ENCODE measurements around the gene RASGRP3. TPM values are rescaled to one million over a fixed set of nuclear protein-coding genes. Genes with fewer than 3 reads are reported as not detected.
"Not testable (repeated sequence)": the region's sequence is repeated elsewhere in the genome, so short reads cannot be mapped to it uniquely, and the experiment has no call there.

RASGRP3 gene
- total RNA-seq, 1 donor from 2014 or later = 5.2 TPM

DNA sequence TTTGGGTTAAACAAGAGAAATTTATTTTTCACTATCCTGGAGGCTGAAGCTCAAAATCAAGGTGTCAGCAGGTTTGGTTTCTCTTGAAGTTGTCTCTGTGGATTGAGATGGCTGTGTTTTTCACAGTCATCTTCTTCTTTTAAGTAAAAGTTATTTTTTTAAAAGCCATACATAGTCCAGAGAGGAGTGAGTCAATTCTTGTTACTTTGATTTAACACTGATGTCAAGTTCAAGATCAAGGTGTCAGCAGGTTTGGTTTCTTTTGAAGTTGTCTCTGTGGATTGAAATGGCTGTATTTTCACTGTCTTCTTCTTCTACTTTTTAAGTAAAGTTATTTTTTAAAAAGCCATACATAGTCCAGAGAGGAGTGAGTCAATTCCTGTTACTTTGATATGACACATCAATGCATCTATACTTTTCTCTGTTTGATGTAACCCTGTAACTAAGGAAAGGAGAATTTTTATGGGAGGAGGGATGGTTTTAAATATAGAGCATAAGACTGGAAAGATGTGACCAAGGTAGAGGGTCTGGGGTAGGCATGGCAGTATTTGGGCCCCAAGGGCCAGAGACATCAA lies 22.5 kb upstream of the RASGRP3 start:
- intact Hi-C loops (cut with micrococcal nuclease) = no loop called here

DNA sequence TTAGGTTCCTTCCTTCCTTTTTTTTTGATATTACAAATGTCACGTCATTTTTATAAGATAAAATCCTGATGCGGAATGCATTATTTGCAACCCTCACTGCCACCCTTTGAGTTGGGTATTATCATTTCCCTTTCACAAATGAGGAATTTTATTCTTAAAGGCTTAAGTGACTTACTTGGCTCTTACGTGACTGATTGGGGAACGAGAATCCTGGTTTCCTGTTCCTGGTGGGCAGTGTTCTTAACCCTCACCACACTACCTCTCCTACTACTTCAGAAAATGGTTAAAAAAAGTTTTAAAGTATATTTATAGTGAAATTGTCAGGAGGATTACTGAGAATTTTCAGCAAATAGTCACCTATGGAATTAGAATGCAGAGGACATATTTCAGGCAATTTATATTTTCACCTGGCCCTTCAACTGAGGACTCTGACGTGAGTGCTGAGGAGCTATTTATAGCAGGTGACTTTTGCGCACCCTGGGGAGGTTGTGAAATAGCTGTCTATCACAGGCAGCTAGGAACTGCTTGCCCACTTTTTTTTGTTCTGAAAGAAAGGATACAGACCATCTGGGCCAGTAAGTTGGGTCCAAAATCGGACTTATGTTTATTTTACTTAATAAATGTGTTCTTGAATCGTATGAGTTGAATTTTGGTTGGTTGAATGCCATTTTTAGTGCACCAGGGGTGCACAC lies 18.7 kb upstream of the RASGRP3 start:
- intact Hi-C loops (cut with micrococcal nuclease) = no loop called here

- intact Hi-C loops (cut with micrococcal nuclease) = no loop called here
Measured at GRCh38 chr2:33458248-33458819, 18.1 kb upstream of the RASGRP3 start.

DNA sequence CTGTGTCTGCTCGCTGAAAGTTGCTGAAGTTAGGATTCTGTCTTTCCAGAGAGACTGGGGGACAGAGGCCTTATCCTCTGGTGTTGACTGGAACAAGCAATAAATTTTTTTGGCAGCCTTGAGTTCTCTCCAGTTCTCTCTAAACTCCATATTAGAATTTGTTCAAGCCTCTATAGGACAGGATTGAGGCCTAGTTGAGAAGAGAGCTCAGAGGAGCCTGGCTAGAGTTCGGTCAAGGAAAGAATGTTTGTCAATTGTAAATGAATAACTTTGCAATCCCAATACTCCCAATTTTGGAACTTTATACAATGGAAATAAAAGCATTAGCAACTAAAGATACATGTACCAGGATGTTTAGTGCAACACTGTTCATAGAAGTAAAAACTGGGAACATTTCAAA lies 16.7 kb upstream of the RASGRP3 start:
- intact Hi-C loops (cut with micrococcal nuclease) = no loop called here

DNA sequence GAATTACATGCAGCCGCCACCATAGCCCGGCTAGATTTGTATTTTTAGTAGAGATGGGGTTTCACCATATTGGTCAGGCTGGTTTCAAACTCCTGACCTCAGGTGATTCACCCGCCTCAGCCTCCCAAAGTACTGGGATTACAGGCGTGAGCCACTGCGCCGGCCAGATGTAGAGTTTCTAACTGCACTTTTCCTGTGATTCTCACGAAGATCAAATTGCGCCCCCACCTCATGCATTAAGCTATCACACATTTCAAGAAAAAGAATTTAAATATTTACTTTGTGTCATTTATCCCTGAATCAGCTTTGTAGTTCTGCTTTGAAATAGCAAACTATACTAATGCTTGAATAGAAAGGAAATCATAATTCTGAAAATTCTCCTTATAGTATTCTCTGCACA lies 13.9 kb upstream of the RASGRP3 start:
- intact Hi-C loops (cut with micrococcal nuclease) = not testable (repeated sequence)

DNA sequence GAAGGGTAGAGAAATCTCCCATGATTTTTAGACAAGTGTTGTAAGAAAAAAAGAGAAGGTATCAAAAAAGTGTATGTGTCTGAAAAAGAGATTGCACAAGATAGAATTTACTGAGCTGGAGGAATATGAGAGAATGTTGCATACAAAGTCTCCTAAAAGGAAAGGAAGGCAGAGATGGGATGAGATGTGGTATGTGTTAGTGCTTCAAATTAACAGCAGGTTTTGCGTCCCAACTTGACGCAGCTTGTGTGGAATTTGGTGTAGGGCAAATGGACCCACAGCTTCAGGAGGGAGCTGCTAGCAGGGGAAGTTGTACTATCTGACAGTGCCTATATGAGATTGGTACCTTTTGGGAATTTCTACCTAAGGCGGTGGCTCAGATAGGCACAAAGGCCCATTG lies 9.0 kb upstream of the RASGRP3 start:
- intact Hi-C loops (cut with micrococcal nuclease) = no loop called here

GRCh38 chr2:33469238-33469637 lies 7.2 kb upstream of the RASGRP3 start:
- intact Hi-C loops (cut with micrococcal nuclease) = no loop called here

GRCh38 chr2:33475224-33476130 lies 972 bp upstream of the RASGRP3 start:
- intact Hi-C loops (cut with micrococcal nuclease) = loop anchor here (1.0 to 10.0 kb wide), 8 partner anchors 22 to 1283 kb away; partner anchors contain the start of genes FAM98A and TTC27

DNA sequence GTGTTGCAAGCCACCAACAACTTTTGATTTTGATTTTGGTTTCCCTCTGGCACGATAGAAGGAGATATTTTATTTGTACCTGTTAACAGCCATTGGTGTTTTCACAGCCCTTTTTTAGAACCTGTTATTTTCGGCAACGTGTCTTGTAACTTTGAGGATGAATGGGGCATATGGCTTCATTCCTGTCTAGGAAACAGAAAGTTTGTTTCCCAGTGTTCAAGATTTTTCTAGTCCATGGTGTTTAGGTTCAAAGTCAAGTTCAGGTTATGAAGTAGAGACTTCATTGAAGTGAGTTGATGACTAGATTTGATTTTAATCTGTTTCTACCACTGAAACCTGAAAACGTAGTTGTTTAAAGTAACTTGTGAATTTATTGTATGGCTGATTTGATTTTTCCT lies 343 bp downstream of the RASGRP3 start:
- intact Hi-C loops (cut with micrococcal nuclease) = loop anchor here (1.0 to 10.0 kb wide), 8 partner anchors 10 to 1284 kb away; partner anchors contain the start of genes FAM98A and TTC27

DNA sequence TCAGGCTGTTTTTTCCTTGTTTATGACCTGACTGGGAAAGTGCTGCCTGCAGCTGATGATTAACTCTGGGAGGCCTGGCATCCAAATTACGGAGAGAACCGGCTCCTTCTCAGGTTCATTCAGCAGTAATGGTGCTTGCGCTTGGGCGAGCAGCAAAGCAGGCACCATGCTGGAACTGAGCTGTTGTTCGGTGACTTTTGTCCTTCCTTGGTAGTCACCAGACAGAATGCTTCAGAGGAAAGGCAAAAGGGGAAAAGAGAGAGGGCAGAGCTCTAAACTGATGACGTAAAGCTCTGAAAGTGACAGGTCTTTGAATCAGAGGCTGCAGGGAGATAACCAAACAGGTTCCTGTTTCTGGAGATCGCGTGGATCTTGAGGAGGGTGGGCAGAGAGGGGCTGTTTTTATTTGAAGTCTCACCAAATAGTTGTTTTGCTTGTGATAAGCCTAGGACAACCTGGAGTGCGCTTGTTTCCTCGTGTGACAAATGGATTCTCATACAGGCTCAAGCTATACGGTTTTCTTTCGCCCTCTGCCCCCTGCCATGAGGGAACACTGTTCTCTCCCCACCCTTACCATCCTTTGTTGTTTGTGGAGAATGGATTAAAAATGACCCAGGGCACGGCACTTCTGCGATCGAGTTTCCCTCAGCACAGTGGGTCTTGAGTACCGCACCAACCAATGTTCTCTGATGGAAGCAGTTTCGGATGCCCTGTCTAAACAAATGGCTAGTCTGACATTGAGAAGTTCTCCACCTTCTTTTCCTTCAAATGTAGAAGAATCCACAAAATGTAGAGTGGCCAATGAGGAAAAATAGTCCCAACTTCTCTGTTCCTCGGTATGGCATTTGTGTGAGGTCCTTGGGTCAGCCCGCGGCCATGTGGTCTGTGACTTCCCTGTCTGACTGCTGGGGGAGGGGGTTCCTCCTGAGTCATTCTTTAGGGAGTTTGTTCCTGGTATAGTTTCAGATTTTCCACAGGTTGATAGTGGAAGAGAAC lies 1.3 kb downstream of the RASGRP3 start:
- intact Hi-C loops (cut with micrococcal nuclease) = loop anchor here (1.0 to 10.0 kb wide), 6 partner anchors 9 to 1285 kb away; partner anchors contain the start of gene TTC27

DNA sequence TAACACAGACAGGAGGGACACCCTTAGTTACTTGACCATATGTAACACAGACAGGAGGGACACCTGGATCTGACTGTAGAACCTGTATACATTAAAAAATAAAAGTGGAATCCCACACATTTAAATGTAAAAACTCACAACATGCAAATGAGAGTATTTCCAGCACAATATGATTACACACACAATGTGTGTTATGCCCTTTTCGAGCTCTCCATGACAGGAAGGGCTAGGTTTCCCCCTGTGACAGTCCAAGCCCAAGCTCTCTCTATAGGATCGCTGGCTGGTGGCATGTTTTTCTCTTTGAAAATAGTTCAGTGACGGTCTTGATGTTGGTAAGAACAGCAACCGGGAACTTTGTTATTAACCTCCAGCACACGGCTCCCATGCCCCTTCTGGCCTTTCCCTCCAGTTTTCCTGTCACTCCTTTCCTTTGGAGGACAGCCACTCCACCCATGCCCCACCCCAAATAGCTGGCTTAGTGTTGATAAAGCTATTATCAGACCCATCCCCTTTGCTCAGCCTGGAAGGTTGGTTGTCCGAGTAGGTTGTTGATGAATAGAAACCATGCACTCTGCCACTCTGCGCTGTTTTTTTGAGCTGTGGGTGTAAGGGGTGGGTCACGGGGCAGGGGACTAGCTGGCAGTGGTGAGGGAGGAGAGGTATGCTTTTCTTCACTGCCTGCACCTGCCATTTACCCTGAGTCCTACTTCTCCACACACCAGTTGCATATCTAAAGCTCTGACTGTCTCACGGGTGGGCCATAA lies 2.7 kb downstream of the RASGRP3 start:
- intact Hi-C loops (cut with micrococcal nuclease) = loop anchor here (5.0 to 10.0 kb wide), 3 partner anchors 157 to 1287 kb away; no protein-coding TSS in a partner anchor

DNA sequence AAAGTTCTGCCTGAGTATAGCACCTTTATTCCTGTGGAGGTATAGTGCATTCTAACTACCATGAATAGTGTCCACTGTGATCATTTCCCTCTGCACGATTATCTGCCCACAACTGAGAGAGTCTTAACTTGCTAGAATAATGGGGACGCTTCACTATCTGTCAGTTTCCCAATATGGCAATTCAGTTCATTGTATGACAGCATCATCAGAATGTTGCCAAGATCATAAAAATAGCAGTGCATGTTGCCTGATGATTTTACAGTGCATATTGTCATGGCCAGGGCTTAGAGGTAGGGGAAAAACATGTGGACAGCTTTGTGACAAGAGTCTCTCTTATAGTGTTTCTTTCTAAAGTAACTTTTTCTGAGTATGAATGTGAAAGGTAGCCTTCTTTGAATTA lies 6.1 kb downstream of the RASGRP3 start:
- intact Hi-C loops (cut with micrococcal nuclease) = no loop called here

DNA sequence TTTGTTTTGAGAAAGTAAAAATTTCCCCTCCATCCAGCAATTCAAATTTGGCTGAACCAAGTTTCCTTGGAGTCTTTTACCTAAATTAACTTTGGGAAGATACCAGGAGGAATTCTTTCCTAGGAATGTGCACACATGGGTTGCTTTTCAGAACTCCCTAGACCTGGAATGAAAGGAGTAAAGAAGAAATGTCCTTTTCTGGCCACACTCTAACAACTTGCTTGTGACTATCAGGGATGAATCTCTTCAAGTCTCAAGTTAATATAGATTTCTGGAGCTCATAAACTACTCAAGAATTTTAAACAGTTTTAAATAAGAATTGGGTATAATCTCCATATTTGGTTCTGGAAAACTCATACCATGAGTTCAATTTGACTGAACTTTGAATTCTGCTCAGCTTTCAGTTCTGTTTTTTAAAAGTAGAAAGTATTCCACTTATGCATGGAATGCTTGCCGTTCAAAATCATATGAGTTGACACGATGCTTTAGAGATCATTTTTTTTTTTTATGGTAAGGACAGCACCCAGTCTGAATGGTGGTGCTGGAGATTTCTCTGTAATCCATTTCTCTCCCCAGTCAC lies 7.7 kb downstream of the RASGRP3 start:
- intact Hi-C loops (cut with micrococcal nuclease) = no loop called here

- intact Hi-C loops (cut with micrococcal nuclease) = no loop called here
Measured at GRCh38 chr2:33485051-33485450, 8.6 kb downstream of the RASGRP3 start.

DNA sequence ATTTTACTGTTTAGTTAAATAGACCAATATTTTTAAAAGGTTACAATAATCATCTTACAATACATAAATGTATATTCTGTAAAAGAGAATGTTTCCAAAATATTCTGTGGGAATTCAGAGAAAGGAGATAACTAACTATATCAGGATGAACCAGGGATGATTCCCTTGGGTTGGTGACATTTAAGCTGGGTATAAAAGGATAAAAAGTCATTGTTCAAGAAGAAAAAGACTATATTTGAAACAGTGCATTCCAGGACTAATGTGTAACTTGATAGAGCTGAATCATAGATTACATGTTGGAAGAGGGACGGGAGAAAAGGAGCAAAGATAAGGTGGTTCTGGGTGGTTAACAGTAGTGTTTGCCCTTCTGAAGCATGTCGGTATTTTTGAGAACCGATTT lies 10.1 kb downstream of the RASGRP3 start:
- intact Hi-C loops (cut with micrococcal nuclease) = loop anchor here (1.0 kb wide), 1 partner anchor 9 kb away; no protein-coding TSS in a partner anchor

GRCh38 chr2:33488178-33488690 lies 11.8 kb downstream of the RASGRP3 start:
- intact Hi-C loops (cut with micrococcal nuclease) = no loop called here

GRCh38 chr2:33488715-33489540 lies 12.5 kb downstream of the RASGRP3 start:
- intact Hi-C loops (cut with micrococcal nuclease) = no loop called here

DNA sequence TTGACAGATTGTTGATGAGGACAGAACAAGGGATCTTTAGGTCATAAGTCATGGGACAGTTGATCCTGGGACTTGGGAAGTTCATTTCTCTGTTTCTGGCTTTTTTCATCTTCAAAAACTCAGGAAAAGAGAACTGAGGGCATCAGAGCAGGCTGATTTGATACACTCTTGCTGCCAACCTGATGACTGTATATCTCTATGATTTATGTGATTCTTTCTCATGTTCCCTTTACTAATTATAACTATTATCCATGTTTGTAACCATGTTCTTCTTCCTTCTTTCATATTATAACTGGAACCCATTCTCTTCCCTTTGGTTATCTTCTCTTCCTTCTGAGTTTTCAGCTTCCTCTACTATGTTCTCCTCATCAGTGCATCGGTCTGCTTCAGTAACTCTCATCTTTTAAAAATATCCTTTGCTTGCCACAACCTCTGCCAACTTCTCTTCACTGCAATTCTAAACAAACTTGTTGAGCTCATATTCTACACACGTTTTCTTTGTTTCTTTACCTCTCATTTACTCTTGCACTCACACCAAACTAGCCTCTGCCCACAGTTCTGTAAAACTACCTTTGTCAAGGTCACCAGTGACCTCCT lies 13.5 kb downstream of the RASGRP3 start:
- intact Hi-C loops (cut with micrococcal nuclease) = no loop called here

All from T-helper 2 cell treated with Interferon-gamma antibody and Interleukin-4, amounts not matched to agents 100 ng/mL and 5 ng/mL, for 36 hours (primary cell).